ENCODE data around the gene PPM1F.

DNA sequence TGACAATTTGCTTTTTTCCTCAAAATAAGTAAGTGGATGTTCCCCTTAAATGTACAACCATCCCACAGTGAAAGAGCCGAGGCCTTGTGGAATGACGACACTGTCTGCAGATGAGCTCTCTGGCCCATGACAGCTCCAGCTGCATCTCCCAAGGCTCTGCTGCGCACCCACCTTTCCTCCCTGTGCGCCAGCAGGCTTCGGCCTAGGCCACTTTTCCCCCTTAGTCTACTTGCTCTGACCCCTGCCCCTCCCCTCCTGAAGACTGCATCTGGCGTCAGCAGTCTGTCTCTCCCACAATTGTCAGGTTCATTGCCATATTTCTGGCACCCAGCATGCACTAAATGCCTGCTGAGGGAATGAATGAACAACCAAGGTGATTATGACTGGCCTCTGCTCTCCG is 27.9 kb upstream of the PPM1F start:
- TF ChIP-seq, protein P1, sequence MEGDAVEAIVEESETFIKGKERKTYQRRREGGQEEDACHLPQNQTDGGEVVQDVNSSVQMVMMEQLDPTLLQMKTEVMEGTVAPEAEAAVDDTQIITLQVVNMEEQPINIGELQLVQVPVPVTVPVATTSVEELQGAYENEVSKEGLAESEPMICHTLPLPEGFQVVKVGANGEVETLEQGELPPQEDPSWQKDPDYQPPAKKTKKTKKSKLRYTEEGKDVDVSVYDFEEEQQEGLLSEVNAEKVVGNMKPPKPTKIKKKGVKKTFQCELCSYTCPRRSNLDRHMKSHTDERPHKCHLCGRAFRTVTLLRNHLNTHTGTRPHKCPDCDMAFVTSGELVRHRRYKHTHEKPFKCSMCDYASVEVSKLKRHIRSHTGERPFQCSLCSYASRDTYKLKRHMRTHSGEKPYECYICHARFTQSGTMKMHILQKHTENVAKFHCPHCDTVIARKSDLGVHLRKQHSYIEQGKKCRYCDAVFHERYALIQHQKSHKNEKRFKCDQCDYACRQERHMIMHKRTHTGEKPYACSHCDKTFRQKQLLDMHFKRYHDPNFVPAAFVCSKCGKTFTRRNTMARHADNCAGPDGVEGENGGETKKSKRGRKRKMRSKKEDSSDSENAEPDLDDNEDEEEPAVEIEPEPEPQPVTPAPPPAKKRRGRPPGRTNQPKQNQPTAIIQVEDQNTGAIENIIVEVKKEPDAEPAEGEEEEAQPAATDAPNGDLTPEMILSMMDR (IDR thresholded peaks at IDR 0.05): no peak
- TF ChIP-seq NR3C1 (CRISPR knock-in tag; conservative IDR thresholded peaks at IDR 0.05; ENCODE audit: low read depth): no peak
